Right kidney (tissue), 1 donor: ENCODE data around the gene THY1.
"Not testable (repeated sequence)": the region's sequence is repeated elsewhere in the genome, so short reads cannot be mapped to it uniquely, and the experiment has no call there.

Experiments
- DNase-seq: peaks from one replicate; pipeline ENCODE4 v3.0.0-alpha.2; 2016

THY1 gene

DNA sequence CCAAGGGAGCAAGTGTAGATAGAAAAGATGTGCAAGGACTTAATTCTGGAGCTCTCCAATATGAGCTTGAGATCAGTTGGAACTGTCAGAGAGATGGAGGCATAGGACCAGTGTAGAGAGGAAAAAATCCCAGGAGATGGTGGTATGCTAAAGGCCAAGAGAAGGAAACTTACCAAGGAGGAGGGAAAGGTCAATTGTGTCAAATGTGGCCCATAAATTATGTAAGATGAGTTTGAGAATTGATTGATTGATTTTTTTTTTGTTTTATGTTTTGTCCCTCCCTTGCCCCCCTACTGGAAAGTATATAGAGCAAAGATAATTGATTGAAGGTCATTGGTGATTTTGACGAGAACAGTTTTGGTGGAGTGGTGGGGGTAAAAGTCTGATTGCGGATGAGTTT, 38.6 kb downstream of the THY1 start:
- no peak for DNase-seq

DNA sequence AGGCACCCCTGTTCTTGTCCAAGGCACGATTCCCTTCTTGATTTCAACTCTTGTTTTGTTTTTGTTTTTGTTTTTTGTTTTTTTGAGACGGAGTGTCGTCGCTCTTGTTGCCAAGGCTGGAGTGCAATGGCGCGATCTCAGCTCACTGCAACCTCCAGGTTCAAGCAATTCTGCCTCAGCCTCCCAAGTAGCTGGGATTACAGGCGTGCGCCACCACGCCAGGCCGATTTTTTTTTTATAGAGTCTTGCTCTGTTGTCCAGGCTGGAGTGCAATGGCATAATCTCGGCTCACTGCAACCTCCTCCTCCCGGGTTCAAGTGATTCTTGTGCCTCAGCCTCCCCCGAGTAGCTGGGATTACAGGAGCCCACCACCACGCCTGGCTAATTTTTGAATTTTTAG, 40.5 kb downstream of the THY1 start:
- not testable (repeated sequence) for DNase-seq

DNA sequence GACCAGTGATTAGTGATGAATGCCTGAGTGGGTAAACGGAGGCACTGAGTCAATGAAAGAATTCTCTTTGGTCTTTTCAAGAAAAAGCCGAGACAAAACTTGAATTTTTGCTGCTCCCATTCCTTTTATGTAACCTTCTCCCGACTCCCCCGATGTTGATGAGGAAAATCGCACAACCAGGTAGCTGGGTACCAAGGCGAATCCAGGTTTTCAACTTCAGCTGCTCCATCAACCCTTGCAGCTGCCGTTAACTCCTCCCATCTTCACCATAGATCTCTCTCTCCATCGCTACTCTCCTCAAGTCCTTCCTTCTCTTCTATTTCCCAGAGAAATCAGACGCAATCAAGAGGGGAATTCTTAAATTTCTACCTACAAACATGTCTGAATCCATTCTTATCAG, 40.9 kb downstream of the THY1 start:
- DNase-seq, result no peak

DNA sequence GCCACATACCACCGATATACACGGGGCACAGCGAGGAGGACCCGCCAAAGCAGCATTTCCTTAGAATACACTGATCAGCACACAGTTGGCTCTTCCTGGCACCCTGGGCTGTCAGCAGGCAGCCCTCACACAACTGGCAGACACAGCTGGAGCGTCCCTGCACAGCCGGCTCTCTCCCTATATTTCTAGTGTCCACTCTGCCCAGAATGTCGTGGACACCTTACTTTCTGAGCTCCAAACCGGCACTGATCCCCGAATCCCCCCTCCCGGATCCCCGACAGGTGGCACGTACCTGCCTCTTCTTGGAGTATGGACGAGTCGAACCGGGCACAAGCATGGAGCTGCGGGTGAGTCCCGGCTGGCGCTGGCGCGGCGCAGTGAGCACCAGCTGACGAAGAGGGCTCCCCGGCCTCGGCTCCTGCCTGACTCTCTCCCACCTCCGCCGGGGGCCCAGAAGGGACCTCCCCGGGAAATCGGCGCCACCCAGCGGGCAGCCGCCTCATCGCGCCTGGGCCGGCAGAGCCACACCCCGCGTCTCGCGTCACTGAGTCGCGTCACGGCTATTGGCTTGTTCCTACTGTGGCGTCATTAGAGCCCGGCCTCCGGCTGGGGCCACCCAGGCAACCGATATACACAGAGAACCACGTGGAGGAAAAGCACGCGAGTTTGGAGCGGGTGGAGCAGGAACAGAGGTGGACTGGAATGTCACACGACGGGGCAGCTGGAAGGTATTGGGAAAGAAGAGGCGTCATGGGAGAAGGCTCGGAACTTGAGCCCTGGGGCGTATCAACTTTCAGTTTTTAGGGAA, 41.6 kb downstream of the THY1 start, which contains the start of gene USP2:
USP2 (minus strand) TSS at position 510 of the 808 bp plus-strand sequence. CDS start 8,210 bp downstream, outside the sequence.
- DNase-seq, result peak; percentile 96

DNA sequence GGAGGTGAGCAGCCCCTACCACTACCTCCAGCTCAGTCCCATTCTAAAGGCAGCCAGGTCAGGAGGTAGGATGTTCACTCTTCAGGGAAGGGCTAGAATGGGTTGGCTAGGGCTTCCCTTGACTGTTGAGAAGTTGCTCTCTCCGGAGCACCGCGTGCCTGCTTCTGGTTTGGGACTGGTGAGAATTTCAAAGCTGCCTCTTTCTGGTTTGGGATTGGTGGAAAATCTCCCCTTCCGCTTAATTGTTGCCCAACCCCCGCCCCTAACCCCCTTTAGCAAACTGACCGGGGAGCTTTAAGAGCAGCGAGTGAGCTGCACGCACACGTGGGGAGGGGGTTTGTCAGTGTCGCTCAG, 42.2 kb downstream of the THY1 start:
- DNase-seq, result no peak

DNA sequence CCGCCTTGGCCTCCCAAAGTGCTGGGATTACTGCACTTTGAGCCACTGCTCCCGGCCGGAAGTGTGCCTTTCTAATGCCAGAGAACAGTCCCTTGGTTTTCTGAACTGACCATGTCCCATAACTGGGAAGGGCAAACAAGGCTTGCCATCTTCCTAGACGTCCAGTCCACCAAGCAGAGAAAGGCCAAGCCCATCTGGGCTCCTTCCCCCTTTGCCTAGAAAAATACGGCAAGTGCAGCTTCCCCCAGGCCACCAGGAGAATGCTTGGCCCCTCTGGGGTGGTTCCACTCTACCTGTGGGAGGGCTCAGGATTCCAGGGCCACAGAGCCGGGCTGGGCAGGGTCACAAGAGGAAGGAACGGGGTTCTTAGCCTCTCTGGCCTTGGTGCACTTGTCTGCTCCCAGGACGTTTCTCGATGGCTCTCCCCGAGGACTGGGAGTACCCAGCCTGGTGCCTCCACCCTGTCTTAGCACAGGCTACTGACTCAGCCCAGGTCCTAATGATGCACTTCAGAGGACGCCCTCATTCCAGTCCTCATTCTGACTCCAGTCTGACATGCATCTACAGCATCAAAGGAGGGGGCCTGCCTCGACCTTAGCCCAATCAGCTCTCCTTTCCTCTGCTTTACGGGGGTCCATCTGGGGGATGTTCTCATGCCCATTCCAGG, 42.7 kb downstream of the THY1 start:
- DNase-seq, result no peak

DNA sequence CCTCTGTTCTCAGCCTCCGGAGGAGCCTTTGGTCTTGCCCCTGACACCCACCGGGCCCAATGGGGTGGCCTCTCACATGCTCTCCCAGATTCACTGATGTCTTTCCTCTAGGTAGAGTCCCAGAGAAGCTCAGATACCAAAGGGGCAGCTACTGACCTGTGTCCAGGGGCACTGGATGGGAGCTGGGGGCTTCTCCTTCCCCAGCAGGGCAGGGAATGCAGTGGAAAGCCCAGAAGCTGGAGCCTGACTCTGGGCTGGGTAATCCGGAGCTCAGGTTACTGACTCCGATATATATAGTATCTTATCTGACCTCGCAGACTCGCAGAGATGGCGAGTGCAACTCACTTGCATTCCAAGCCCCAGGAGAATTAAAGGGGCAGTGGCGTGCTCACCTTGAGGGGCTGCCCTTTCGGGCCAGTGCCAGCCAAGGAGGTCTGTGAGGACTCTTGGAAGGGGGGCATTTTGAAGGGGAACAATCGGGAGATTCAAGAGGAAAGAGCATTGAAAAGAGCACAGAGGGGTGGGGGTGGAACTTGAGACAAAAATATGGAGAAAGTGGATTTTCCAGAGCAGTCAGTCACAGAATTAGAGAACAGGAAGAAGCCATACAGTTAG, 44.0 kb downstream of the THY1 start:
- no peak for DNase-seq

DNA sequence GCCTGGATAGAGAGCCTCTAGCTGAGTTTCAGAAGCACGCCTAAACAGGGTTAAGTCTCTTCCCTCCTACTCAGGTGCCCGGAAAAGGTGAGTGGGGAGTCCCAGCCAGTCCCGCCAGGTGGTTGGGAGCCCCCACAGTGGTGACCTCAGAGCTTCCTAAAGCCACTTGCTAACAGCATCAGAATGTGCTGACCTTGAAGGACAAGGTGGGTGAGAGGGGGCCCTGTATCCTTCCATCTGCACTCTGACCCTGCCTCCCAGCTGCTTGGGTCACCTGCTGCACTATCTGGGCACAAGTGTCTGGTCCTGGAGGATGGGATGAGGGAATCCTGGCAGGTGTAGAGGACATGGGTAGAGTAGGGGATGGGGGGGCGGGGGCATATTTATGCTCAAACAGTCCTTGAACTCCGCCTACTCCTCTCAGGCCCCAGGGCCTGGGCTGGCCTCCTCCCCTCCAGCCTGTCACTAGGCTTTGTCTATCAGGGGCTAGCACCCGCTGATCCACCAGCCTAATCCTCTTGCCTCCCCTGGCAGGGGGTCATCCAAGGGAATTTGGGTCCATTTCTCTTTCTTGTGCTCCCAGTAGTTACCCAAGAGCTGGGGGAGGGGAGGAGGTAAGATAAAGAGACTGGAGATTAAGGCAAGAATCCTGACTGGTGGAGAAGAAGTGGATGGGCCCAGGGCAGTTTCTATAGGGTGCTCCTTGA, 44.9 kb downstream of the THY1 start:
- DNase-seq, result no peak

DNA sequence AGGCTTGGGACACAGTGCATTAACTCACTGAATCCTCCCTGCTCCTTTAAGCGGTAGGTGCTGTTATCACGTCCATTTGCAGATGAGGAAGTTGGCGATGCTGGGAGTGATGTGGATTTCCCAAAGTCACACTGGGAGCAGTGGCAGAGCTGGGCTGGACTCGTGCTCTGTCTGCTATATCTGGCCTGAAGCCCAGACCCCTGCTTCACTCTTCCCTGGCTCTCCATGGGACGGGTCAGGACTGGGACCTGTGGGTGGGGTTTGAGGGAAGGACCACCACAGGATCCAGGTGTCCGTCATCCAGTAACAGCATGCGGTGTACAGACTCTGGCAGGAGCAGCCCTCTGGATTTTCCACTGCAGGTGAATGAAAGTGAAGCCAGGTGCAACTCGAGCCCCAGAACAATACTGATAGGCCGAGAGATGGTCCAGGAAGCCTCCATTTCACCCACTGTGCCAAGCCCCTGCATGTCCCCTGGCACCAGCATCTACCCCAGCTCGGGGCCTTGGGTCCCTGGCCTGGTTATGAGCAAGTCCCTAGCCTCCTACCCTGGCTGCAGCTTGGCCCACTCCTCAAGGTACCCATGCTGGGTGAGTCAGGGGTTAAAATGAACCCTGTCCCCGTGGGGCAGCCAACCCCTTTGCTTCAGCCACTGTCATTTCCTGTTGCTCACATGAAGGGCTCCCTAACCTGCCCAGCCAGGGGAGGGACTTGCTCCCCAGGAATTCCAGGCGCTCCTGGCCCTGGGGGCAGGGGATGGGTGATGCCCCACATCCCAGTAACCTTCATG, 45.7 kb downstream of the THY1 start:
- DNase-seq, result no peak

DNA sequence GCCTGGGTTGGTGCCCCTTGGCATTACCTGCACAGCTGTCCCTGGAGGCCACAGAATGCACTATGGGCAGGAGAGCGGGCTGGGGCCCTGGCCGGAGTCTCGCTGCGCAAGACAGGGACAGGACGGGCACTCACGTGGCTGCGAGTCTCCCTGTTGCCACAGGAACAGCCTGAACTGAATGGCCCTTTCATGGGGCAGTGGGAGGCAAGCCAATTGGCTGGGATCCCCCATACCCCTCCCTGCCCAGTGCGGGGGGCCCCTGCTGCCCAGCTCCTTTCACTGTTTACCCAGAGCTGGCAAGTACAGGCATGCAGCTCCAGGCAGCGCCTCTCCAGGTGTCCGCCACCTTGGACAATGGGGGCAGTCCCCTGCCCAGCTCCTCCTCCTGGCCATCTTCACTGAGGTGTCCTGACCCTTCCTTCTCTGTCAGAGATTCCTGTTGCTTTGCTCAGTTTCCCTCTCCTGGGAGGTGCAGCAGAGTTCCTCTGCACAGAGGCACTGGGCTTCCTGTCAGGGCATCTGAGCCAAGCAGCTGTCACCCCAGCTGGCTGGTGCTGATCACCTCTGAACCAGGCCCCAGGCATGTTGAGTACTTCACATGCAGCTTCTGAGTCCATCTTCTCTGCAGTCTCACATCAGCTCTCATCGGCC, 46.6 kb downstream of the THY1 start:
- DNase-seq, result no peak

DNA sequence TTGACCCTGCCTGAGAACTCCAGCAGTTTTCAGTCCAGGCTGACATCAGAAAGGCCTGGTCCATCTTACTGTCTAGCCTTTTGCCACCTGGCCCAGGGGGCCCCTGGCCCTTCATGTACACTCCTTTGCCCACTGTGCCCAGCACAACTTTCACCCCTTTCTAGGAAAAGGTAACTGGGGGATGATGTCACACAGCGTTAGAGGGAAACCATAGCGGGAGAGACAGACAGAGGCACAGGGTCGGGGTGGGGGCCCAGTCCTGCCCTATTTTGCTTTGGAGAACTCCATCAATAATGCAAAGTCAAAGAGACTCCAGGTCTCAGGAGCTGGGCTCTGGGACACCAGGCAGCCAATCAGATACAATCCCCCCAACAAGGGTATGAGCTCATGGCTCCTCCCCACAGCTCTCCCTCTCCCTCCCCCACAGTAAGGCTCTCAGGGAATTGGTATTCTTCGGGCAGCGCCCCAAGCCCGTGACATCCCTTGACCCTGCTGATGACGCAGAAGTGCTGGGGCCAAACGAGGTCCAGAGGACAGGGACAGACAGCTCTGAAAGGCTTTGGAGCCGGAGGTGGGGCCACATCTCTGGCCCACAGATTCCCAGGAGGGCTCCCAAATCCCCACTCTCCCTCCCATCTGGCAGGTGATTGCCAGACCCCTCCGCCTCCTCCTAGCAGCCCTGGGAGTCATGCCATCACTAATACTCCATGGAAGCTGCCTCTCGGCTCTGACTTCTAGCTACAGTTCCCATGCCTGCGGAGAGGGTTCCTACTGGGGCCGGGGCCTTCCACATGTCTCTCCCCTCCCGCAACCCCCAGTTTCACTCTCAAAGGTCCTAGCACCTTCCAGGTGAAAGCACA, 47.4 kb downstream of the THY1 start:
- no peak for DNase-seq

DNA sequence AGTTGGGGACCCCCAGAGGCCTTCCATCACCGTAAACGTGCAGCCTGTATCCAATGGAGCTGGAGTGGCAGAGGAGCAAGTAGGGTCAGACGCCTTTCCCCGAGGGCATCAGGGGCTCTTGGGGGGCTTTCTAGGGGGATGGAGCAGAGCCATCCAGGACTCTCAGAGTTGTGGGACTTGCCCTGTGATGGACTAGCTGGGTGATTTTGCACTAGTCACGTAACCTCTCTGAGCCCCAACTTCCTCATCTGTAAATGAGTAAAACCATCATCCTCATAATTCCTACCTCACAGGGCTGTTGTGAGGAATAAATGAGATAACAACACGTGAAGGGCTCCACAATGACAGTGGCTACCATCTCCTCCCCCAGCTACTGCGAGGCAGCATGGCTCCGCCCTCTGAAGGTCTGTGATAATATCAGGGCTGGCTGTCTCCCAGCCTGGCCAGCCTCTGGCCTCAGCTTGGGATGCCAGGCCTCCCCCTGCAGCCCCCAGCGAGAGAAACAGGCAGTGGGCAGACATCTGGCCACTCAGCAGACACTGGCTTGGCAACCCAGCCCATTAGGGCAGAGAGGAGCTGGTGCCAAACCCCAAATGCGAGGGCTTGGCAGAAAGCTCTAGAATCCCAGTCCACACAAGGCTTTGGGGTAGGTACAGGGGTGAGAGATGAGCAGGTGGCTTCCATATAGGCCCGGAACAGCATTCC, 48.2 kb downstream of the THY1 start:
- no peak for DNase-seq

DNA sequence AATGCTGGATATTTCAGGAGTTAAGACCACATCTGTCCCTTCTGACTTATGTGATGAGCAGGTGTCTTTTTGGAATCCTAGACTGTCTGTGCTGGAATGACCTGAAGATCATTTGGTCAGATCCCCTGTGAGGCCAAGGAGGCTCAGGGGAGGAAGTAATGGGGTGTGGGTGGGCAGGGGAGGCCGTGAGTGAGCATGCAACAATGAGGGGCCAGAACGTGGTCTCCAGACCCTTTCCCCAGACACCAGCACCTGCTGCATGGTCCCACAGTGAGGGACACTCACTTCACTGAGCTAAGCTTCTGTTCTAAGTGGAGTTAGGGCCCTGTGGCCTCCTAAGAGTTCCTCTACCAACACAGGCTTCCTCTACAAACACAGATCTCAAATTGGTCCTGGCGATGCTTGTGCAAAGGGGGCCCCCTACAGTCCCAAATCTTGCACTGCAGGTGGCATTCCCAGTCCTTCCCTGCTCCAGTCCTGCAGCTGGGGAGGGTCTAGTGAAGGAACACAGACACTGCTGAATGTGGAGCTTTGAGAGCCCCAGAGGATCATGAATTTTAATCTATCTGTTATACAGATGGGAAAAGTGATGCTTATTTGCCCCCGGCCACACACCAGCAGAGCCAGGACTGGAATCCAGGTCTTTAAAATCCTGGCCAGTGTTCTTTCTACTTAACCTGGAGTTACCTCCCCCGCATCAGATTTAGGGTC, 48.9 kb downstream of the THY1 start:
- DNase-seq, result peak; percentile 63

DNA sequence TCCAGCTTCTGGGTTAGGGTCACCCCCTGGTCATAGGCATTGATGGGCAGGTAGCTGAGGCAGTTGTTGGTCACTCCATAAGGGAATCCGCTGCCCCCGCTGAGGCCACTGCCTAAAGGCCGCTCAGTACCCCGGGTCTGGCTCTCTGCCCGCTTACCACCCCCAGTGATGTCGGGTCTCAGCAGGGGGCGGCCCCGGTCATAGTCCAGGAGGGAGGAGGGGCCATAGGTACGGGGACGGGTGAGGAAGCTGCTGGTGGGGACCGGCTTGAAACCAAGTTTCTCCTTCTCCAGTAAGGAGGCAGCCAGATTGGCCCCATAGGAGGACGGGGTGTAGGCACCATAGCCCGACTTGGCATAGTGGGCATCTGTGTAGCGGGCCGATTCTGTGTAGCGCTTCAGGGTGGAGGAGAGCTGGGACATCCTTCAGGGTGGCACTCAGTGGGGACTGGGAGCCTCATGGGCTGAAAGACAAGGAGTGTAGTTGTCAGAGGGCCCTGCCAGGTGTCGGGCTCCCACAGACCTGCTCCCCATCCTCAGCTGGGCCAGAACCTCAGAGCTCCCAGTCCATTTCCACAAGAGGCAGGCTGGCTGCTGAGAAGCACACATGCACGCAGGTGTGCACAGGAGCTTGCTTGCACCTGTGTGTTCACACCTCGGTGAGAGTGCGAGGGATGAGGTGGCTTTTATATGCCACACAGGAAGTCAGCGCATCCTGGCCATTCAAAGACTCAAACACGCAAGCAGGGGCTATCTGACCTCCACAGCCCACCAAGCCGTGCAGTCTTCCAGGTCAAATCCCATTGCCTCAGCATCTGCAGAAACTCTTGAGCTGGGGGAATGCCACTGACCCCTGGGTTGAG, 49.7 kb downstream of the THY1 start:
- no peak for DNase-seq

DNA sequence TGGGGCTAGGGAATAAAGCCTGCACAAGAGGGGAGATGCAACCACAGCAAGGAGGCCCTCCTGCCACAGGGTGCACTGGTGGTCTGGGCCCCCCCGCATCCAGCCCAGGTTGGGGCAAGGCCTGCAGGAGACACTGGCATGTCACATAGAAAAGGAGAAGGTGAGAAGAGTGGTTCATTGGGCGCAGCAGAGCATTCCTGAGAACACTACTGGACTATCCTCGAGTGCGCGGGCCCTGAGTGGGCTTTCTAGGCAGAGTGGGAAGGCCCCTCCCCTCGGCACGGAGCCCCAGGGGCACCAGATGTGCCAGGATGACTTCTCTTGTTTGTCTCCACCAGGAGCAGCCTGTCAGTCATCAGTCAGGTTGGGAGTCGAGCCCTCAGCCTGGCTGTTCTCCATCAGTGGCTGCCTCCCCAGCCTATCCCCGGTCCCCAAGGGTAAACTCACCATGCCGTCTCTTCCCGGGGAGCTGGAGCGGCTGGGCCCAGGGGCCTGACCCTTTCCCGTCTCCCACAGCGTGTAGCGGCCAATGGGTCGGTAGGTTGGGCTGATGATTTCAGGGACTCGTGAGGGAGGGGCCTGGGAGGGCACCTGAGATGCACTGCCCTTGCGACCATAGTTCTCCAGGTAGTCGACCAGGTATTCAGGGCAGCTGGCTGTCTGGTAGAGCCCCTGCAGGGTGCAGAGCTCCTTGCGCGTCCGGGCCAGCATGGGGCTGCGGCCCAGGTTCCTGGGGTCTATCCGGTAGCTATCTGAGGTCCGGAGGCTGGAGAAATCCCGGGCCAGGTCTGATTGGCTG, 50.5 kb downstream of the THY1 start:
- no peak for DNase-seq

DNA sequence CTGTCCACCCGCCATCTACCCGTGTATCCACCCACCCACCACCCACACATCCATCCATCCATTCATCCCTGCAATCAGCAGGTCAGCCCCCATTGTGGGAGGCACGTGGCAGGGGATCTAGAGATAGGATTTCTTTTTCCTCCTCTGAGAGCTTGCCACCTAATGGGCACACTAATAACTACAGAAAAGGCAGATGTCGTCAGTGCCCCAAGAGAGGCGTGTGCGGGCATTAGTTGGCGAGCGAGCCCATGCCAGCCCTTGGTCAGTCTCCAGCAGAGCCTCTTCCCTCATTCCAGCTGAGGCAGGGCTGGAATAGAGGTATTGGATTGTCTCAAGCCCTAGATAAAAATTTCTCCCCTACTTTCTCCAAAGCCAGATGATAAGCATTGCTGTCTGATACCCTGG, 51.2 kb downstream of the THY1 start:
- no peak for DNase-seq

DNA sequence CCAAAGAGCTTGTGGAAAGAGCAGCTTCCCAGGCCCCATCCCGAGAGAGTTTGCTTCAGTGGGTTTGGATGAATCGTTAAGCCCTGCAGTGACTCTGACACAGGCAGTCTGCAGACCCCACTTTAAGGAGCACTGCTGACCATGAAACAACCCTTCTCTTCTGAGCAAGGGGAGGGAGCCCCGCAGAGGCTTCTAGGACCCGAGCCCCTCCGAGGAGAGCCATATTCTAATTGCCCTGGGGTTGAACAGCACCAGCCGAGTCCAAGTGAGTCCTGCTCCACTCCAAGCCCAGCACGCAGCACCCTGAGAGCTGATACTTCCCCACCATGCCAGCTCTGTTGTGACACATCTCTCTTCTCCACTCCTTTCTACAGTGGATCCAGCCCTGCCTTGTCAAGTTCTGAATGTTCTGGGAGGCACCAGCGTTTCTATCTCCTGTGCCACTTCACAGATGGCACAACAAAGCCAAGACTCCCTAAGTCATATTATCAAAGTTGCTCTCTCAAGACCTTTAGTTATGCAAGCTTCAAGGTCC, 51.8 kb downstream of the THY1 start:
- peak; percentile 41 for DNase-seq
